Rectal smooth muscle tissue (tissue), 1 donor: ENCODE results near the gene RFWD3.
A peak's percentile ranks its signal among the peaks of the same experiment; 100 is the strongest.

ENCODE experiments used
- H3K27ac ChIP-seq: one replicate; pipeline ENCODE4 v1.7.0; 2013; ENCODE audit warnings: low read depth, low read length, inconsistent platforms
- H3K27me3 ChIP-seq: one replicate; pipeline ENCODE4 v1.7.0; 2013; ENCODE audit warnings: low read length; ENCODE audit not compliant: control insufficient read depth, insufficient read depth
- H3K36me3 ChIP-seq: one replicate; pipeline ENCODE4 v1.7.0; 2013; ENCODE audit warnings: low read length; ENCODE audit not compliant: control insufficient read depth, insufficient read depth
- H3K4me1 ChIP-seq: one replicate; pipeline ENCODE4 v1.7.0; 2013; ENCODE audit warnings: low read length; ENCODE audit not compliant: control insufficient read depth, insufficient read depth
- H3K4me3 ChIP-seq: one replicate; pipeline ENCODE4 v1.7.0; 2013; ENCODE audit warnings: low read length
- H3K9ac ChIP-seq: one replicate; pipeline ENCODE4 v1.7.0; 2013; ENCODE audit warnings: low read length

RFWD3 gene, protein sequence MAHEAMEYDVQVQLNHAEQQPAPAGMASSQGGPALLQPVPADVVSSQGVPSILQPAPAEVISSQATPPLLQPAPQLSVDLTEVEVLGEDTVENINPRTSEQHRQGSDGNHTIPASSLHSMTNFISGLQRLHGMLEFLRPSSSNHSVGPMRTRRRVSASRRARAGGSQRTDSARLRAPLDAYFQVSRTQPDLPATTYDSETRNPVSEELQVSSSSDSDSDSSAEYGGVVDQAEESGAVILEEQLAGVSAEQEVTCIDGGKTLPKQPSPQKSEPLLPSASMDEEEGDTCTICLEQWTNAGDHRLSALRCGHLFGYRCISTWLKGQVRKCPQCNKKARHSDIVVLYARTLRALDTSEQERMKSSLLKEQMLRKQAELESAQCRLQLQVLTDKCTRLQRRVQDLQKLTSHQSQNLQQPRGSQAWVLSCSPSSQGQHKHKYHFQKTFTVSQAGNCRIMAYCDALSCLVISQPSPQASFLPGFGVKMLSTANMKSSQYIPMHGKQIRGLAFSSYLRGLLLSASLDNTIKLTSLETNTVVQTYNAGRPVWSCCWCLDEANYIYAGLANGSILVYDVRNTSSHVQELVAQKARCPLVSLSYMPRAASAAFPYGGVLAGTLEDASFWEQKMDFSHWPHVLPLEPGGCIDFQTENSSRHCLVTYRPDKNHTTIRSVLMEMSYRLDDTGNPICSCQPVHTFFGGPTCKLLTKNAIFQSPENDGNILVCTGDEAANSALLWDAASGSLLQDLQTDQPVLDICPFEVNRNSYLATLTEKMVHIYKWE

DNA sequence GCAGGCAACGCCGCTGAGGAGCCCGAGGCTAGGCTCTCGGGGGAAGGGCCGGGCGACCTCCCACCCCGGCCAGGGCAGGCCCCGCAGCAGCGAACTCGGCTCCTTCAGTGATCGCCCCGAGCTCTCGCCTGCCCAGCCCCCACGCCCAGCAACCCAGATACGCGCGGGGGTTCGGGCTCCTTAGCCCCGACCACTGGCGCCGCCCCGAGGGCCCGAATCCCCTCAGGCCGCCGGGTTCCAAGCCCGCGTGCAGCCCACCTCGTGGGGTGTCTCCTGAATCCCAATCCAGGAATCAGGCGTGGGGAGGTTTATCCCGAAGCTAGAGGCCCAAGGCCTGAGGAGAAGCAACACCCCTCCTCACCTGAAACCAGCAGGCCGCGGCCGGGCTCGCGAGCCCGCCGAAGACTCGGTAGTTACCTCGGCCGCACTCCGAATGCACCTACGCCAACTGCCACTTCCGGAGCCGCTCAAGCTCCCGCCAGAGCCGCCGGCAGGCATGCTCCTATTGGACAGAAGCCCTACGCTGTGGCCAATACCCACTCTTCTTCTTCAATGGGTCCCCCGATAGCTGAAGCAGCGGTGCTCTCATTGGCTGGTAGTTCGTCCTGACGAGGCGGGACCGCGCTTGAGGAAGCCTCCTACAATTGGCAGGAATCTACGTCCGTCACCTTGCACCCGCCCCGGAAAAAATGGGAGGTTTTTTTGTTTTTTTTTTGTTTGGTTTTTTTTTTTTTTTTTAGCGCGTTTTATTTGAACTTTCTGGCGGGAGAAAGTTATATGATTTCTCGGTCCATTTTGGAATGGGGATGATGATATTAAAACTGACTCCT lies at the start of gene RFWD3:
RFWD3 (minus strand) TSS at position 453 of the 830 bp plus-strand sequence. CDS start 5,428 bp downstream, outside the sequence.
- H3K27ac ChIP-seq = peak within 1 kb of the TSS; percentile 34
- no peaks in the 10 kb centered on the region for H3K27me3 ChIP-seq
- H3K36me3 ChIP-seq = peaks cover 11% of the 10 kb centered on the region
- H3K4me3 ChIP-seq = peak within 1 kb of the TSS; percentile 75
- no peaks in the 10 kb centered on the region for H3K4me1 ChIP-seq
- peak within 1 kb of the TSS; percentile 6 for H3K9ac ChIP-seq

DNA sequence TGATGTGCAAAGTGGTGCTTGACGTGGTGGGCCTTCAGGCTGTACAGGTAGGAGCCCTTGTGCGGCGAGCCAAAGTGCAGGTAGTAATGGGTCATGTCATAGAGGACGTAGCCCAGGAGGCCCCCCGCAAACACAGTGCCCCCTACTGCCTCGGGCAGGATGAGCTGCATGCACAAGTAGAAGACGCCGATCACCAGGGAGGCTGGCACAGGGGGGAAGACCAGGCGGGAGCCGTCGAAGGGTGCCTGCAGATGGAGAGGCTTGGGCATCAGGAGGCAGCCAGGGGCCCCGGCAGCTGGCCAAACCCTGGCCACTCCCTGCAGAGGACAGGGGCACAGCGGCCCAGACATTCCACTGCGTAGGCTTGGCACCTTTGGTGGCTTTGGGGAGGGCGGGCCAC lies 49.7 kb upstream of the RFWD3 start:
- Histone ChIP-seq H3K36me3 (no peaks in the 10 kb centered on the region), H3K4me1 (no peaks in the 10 kb centered on the region), H3K27ac (no peak overlapping the region), H3K4me3 (no peak overlapping the region), H3K27me3 (no peaks in the 10 kb centered on the region), H3K9ac (no peak overlapping the region)

DNA sequence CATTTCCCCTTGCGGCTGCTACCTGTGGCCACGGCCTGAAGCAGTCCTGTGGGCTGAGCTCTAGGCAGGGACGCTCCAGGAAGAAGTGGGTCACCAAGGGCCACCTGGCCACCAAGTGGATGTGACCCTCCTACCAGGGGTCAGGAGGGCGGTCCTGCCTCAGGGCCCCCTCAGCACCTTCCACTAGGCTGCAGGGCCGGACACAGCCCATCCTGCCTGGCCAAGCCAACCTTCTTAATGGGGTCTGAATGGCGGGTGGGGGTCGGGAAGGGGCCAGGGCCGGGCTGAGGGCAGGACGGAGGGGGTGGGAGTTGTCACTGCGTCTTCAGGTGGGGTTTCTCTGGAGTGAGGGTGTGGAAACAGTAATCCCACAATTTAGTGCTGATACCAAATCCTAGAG lies 47.2 kb upstream of the RFWD3 start:
- Histone ChIP-seq H3K27ac (no peak overlapping the region), H3K9ac (no peak overlapping the region), H3K36me3 (no peaks in the 10 kb centered on the region), H3K27me3 (no peaks in the 10 kb centered on the region), H3K4me3 (no peak overlapping the region), H3K4me1 (no peaks in the 10 kb centered on the region)

DNA sequence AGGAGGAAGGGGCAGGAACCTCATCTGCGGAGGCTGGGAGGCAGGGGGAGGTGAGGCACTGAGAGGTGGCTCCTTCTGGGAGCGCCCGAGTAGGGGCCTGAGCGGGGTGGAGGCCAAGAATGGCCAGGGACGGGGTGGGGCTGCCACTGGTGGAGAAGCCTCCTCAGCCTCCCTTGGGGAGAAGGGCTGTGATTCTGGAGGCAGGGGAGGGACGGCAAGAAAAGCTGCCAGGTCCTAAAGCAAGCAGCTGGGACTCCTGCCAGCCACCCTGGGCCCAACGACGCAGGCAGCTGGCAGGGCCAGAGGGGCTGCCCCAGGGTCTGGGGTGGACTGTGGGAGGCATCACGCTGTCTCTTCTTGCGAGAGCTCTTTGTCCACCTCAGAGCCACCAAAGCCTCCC lies 46.6 kb upstream of the RFWD3 start:
- H3K27me3 ChIP-seq = no peaks in the 10 kb centered on the region
- no peaks in the 10 kb centered on the region for H3K4me1 ChIP-seq
- no peak overlapping the region for H3K27ac ChIP-seq
- no peaks in the 10 kb centered on the region for H3K36me3 ChIP-seq
- H3K4me3 ChIP-seq = no peak overlapping the region
- no peak overlapping the region for H3K9ac ChIP-seq

DNA sequence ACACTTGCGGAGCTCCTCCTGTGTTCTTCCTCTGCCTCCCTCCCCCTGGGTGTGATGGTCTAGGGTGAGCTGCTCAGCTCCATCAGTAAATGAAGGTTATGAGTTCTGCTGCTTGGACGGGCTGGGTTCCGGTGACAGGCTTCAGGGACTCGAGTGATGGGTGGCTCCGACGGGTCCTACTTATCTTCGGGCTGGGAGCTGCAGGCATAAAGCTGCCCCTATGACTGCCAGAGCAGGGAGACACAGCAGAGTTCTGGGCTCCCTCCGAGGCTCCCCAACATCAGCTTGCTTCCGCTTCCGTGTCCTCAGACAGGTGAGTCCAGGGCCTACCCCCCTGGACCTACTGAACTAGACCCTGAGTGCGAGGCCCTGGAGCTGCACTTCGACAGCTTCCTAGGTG lies 45.3 kb upstream of the RFWD3 start:
- H3K4me1 ChIP-seq = no peaks in the 10 kb centered on the region
- H3K4me3 ChIP-seq = no peak overlapping the region
- H3K9ac ChIP-seq = no peak overlapping the region
- H3K27me3 ChIP-seq = no peaks in the 10 kb centered on the region
- H3K36me3 ChIP-seq = no peaks in the 10 kb centered on the region
- H3K27ac ChIP-seq = no peak overlapping the region

DNA sequence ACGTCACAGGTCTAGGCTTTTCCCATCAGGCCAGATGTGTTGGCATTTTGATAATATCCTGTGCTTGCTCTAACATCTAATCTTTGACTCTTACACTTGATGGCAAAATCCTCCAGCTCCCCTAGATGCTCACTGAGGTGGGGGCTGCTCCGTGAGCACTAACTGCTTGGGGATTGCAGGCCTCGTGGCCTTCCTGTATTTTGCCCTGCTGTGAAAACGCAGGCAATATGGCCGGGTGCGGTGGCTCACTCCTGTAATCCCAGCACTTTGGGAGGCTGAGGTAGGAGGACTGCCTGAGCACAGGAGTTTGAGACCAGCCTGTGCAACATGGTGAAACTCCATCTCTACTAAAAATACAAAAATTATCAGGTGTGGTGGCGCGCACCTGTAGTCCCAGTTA lies 43.7 kb upstream of the RFWD3 start:
- H3K4me1 ChIP-seq = no peaks in the 10 kb centered on the region

DNA sequence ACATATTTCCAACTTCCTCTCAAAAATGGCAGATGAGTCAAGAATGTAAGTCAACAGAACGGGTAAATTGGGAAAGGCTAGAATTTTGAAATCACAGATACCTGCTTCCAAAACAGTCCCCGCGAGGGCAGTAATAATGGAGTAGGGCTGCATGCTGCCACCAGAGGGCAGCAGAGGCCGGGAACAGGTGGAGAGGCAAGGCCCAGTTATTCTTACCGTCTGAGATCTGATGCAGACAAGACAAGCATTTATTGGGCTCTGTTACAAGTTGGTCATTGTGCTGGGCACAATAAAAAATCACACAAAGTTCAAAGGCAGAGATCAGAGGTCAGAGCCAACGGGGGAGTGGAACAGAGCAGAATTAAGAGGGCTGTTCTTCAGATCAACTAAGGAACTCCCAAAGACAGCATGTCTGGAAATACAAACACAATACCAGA lies 42.8 kb upstream of the RFWD3 start:
- H3K4me1 ChIP-seq = no peaks in the 10 kb centered on the region
- H3K27me3 ChIP-seq = no peaks in the 10 kb centered on the region
- no peaks in the 10 kb centered on the region for H3K36me3 ChIP-seq
- H3K27ac ChIP-seq = no peak overlapping the region
- H3K9ac ChIP-seq = no peak overlapping the region
- H3K4me3 ChIP-seq = no peak overlapping the region

More for the DNA sequence above, 43.7 kb upstream of the RFWD3 start:
- Histone ChIP-seq H3K27me3 (no peaks in the 10 kb centered on the region), H3K27ac (no peak overlapping the region), H3K9ac (no peak overlapping the region), H3K4me3 (no peak overlapping the region), H3K36me3 (no peaks in the 10 kb centered on the region)

DNA sequence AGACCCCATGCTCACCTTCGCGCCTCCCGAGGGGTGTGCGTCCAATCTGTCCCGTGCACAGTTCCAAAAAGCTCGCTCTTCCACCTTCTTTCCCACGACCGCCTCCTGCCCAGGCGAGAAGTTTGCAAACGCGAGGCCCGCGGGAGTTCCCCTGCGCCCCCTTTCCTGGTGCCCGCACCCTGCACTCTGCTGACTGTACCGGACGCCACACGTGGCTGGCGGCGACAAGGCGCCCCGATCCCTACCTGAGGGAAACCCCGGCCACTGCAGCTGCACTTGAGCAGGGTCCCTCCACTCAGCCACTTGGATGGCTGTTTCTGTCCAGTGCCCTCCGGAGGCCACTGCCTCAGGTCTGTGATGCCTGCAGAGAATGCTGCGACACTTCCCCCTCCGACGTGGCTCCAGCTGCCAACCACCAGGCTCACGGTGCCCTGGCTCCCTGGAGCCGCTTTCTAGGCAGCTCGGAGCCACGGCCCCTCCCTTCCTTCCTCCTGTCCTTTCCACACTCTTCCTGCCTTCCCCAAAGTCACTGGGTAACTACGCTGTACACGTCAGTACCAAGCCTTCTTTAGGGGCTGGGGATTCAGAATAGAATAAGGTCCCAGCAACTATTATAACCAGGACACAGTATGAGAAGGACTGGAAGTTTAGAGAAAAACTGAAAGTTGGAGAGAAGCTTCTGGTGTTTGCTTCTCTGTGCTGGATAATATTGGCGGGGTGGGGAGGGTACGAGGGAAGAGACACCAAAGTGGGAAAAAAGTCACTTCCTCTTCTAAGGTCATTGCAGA lies 34.0 kb upstream of the RFWD3 start, which contains the start of gene MLKL:
MLKL (minus strand) TSS at position 425 of the 788 bp plus-strand sequence. CDS start 5,105 bp downstream, outside the sequence.
- H3K36me3 ChIP-seq = no peaks in the 10 kb centered on the region
- no peaks in the 10 kb centered on the region for H3K4me1 ChIP-seq
- H3K27ac ChIP-seq = peak within 1 kb of the TSS; percentile 77
- H3K9ac ChIP-seq = peak within 1 kb of the TSS; percentile 84
- H3K4me3 ChIP-seq = peak within 1 kb of the TSS; percentile 100
- no peaks in the 10 kb centered on the region for H3K27me3 ChIP-seq

DNA sequence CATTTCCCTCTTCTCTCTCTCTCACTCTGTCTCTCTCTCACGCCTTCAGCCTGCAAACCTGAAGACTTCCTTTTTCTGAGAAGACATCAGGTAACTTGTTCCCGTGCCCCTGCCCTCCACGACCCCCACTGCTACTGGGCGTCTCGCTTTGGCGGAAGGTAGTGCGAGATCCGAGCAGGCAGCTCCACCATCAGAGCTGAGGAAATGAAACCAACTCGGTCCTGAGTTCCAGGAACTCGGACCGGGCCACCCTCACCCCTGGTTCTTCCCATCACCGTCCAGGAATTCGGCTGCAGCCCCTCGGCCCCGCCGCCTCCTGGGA lies 33.4 kb upstream of the RFWD3 start:
- no peaks in the 10 kb centered on the region for H3K4me1 ChIP-seq
- peak overlapping the region; percentile 84 for H3K9ac ChIP-seq
- no peaks in the 10 kb centered on the region for H3K27me3 ChIP-seq
- H3K36me3 ChIP-seq = no peaks in the 10 kb centered on the region
- peak overlapping the region; percentile 77 for H3K27ac ChIP-seq
- H3K4me3 ChIP-seq = peak overlapping the region; percentile 100

DNA sequence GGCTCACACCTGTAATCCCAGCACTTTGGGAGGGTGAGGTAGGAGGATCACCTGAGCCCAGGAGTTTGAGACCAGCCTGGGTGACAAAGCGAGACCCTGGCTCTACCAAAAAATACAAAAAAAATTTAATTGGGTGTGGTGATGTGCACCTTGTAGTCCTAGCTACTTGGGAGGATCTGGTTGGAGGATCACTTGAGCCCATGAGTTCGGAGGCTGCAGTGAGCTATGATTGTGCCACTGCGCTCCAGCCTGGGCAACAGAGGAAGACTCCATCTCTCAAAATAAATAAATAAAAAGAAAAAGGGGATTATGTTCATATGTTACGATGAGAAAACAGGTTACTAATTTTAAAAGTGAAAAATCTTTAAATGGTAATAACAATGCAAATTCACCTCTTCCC lies 33.0 kb upstream of the RFWD3 start:
- Histone ChIP-seq H3K4me3 (peak overlapping the region; percentile 100), H3K36me3 (no peaks in the 10 kb centered on the region), H3K9ac (no peak overlapping the region), H3K27me3 (no peaks in the 10 kb centered on the region), H3K27ac (no peak overlapping the region), H3K4me1 (no peaks in the 10 kb centered on the region)

DNA sequence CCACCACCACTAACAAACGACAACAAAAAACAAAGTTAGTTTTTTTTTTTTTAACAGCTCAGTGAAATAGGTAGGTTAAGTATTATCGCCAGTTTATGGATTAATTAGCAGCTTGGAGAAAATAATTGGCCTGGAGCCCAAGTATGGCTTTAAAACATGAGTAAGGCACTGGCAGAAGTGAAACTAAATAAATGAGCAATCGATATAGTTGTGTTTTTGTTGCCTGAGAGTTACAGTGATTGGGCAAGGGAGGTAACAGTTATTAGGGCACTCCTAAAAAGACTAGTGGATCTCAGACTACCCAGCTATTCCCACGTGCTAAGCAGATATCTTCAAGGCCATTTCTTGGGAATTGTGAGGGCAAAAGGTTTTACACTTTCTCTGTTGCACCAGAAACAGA lies 31.5 kb upstream of the RFWD3 start:
- no peaks in the 10 kb centered on the region for H3K27me3 ChIP-seq
- no peak overlapping the region for H3K27ac ChIP-seq
- no peaks in the 10 kb centered on the region for H3K4me1 ChIP-seq
- H3K9ac ChIP-seq = no peak overlapping the region
- H3K36me3 ChIP-seq = no peaks in the 10 kb centered on the region
- peak overlapping the region; percentile 29 for H3K4me3 ChIP-seq
